Smooth muscle cell (in vitro differentiated cells): ENCODE results near the gene BEST1. TPM values are rescaled to one million over a fixed set of nuclear protein-coding genes. Genes with fewer than 3 reads are reported as not detected.

Experiments
- DNase-seq: peaks from one replicate; lab custom pipeline; 2025; ENCODE audit not compliant: unreplicated experiment; lab: John Stamatoyannopoulos, UW
- H2AFZ ChIP-seq: fragments of 200-600 bp; sonication (generic); 2 replicates; pipeline ENCODE4 v1.6.0; 2016; ENCODE audit warnings: antibody characterized with exemption, low read depth, mild to moderate bottlenecking
- H3F3A ChIP-seq: fragments of 200-600 bp; sonication (generic); 2 replicates; pipeline ENCODE4 v1.6.0; 2017; ENCODE audit warnings: antibody characterized with exemption, low read depth
- H3K27ac ChIP-seq: fragments of 200-600 bp; sonication (generic); 2 replicates; pipeline ENCODE4 v1.5.1; 2016; ENCODE audit warnings: low read depth, mild to moderate bottlenecking
- H3K27me3 ChIP-seq: fragments of 200-600 bp; sonication (generic); 2 replicates; pipeline ENCODE4 v1.6.1; 2016; ENCODE audit warnings: low read depth, mild to moderate bottlenecking
- H3K36me3 ChIP-seq: fragments of 200-600 bp; sonication (generic); 2 replicates; pipeline ENCODE4 v1.5.1; 2016; ENCODE audit warnings: low read depth
- H3K4me1 ChIP-seq: fragments of 200-600 bp; sonication (generic); 2 replicates; pipeline ENCODE4 v1.5.1; 2016; ENCODE audit warnings: low read depth
- H3K4me2 ChIP-seq: fragments of 200-600 bp; sonication (generic); 2 replicates; pipeline ENCODE4 v1.6.0; 2016; ENCODE audit warnings: mild to moderate bottlenecking
- H3K4me3 ChIP-seq: fragments of 200-600 bp; sonication (generic); 2 replicates; pipeline ENCODE4 v1.5.1; 2016; ENCODE audit warnings: mild to moderate bottlenecking
- H3K79me2 ChIP-seq: fragments of 200-600 bp; sonication (generic); 2 replicates; pipeline ENCODE4 v1.6.0; 2016; ENCODE audit warnings: low read depth, mild to moderate bottlenecking
- H3K9ac ChIP-seq: fragments of 200-600 bp; sonication (generic); 2 replicates; pipeline ENCODE4 v1.6.0; 2016; ENCODE audit warnings: low read depth
- H3K9me3 ChIP-seq: fragments of 200-600 bp; sonication (generic); replicated peaks from 2 replicates; pipeline ENCODE4 v1.5.1; 2016; ENCODE audit warnings: low read depth
- H4K20me1 ChIP-seq: fragments of 200-600 bp; sonication (generic); 2 replicates; pipeline ENCODE4 v1.6.0; 2016; ENCODE audit warnings: low read depth
- WGBS: methylation state at CpG from one replicate; pipeline ENCODE4 v1.1.7; 2016; ENCODE audit warnings: low lambda C conversion rate; 5-methylcytosine and 5-hydroxymethylcytosine counted together
- polyA plus RNA-seq: library from polyadenylated mRNA; unstranded; fragments of >200 nt; fragmentation: Nextera tagmentation; extraction: Ambion mirVana; gene quantifications from 2 replicates; pipeline ENCODE4 v1.2.1, GENCODE V29; 2016
- total RNA-seq: library from RNA; depleted of rRNA; stranded (reverse); fragments of >200 nt; gene quantifications from 2 replicates; pipeline ENCODE4 v1.2.3, GENCODE V29; 2014
- TF ChIP-seq, protein P1 (sequence below): fragments of 200-600 bp; sonication (generic); IDR thresholded peaks from 2 replicates; pipeline ENCODE4 v1.5.1; 2017; ENCODE audit warnings: borderline replicate concordance, mild to moderate bottlenecking, antibody characterized with exemption; ENCODE audit not compliant: insufficient read depth, poor library complexity, severe bottlenecking

The BEST1 gene
- total and polyA plus RNA-seq, 2 experiments from 2014 or later = 1.6 to 2.4 TPM

GRCh38 chr11:61904539-61905048 is 45.6 kb upstream of the BEST1 start:
- no peaks in the 10 kb centered on the region for H3K79me2 ChIP-seq
- peaks cover 3% of the 10 kb centered on the region for H3K4me1 ChIP-seq
- TF ChIP-seq, protein P1, sequence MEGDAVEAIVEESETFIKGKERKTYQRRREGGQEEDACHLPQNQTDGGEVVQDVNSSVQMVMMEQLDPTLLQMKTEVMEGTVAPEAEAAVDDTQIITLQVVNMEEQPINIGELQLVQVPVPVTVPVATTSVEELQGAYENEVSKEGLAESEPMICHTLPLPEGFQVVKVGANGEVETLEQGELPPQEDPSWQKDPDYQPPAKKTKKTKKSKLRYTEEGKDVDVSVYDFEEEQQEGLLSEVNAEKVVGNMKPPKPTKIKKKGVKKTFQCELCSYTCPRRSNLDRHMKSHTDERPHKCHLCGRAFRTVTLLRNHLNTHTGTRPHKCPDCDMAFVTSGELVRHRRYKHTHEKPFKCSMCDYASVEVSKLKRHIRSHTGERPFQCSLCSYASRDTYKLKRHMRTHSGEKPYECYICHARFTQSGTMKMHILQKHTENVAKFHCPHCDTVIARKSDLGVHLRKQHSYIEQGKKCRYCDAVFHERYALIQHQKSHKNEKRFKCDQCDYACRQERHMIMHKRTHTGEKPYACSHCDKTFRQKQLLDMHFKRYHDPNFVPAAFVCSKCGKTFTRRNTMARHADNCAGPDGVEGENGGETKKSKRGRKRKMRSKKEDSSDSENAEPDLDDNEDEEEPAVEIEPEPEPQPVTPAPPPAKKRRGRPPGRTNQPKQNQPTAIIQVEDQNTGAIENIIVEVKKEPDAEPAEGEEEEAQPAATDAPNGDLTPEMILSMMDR = no peak
- H3K27ac ChIP-seq = no peak overlapping the region
- H3K9me3 ChIP-seq = no peaks in the 10 kb centered on the region
- whole genome bisulfite sequencing = 69% methylated on average over 19 of the region's 19 CpGs
- no peaks in the 10 kb centered on the region for H3K36me3 ChIP-seq
- no peaks in the 10 kb centered on the region for H3F3A ChIP-seq
- no peak overlapping the region for H3K9ac ChIP-seq
- no peak overlapping the region for H3K4me3 ChIP-seq
- no peaks in the 10 kb centered on the region for H4K20me1 ChIP-seq
- H2AFZ ChIP-seq = no peak overlapping the region
- no peaks in the 10 kb centered on the region for H3K27me3 ChIP-seq
- H3K4me2 ChIP-seq = no peak overlapping the region
- no peak for DNase-seq

DNA sequence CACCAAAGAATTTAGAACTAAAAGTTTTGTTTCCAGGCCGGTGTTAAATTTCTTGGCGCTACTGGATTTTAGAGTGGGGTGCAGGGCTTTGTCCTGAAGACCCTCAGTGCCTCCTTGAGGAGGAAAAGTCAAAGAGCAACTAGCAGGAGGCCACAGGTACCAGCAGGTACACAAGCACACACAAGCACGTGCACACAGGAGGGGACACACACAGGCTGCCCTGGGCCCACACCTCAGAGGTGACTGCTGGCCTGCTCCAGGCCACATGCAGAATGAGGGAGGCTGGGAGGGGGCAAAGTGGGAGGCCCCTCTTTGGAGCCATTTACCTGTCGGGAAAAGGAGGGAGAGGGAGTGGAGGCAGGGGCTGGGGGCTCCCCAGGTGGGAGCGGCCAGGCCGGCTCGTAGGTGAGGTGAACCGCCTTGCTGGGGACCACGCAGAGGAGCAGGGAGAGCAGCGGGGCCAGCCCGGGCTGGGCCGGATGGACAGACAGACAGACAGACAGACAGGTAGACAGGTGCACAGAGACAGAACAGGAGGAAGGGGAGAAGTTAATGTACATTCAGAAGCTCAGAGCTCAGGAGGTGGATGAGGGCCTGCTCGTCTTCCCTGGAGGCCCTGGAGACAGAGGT is 45.0 kb upstream of the BEST1 start:
- H3K27ac ChIP-seq = no peak overlapping the region
- H3K9me3 ChIP-seq = no peaks in the 10 kb centered on the region
- H3F3A ChIP-seq = no peaks in the 10 kb centered on the region
- H3K79me2 ChIP-seq = no peaks in the 10 kb centered on the region
- H3K4me3 ChIP-seq = no peak overlapping the region
- H3K27me3 ChIP-seq = no peaks in the 10 kb centered on the region
- no peak overlapping the region for H2AFZ ChIP-seq
- 96% methylated on average over 13 of the region's 13 CpGs for WGBS
- H4K20me1 ChIP-seq = no peaks in the 10 kb centered on the region
- no peak for DNase-seq
- TF ChIP-seq, protein P1 = no peak
- H3K4me2 ChIP-seq = no peak overlapping the region
- no peaks in the 10 kb centered on the region for H3K36me3 ChIP-seq
- H3K4me1 ChIP-seq = peaks cover 3% of the 10 kb centered on the region
- no peak overlapping the region for H3K9ac ChIP-seq

DNA sequence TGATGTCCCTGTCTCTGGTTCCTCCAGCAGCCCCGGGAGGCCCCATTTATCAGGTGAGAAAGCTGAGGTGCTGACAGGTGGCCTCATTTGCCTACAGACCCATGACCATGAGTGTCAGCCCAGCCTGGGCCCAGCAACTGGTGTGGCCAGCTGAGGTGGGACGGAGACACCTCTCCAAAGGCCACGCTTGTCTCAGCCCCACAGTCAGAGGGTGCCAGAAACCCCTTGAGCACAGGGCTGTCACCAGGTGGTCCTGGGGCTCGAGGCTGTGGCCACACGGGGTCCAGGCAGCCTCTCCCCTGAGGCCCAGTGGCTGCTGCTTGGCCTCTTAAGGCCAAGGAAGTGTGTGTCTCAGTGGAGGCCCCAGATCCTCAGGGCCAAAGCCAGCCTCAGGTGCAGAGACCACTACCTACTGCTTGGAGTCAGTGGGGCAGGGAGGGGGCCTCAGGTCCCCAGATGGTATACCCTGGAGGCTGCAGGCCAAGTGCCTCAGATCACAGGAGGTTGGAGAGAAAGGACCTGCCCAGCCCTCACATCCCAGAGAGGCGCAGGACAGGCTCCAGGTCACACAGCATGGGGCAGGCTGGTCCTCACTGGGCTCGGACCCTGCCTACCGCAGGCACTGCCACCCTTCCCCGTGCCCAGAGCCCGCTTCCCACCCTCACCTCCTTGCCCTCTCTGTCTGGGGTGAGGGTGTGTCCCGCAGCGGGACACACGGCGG is 44.2 kb upstream of the BEST1 start:
- no peaks in the 10 kb centered on the region for H3K27me3 ChIP-seq
- no peaks in the 10 kb centered on the region for H4K20me1 ChIP-seq
- no peaks in the 10 kb centered on the region for H3F3A ChIP-seq
- no peaks in the 10 kb centered on the region for H3K79me2 ChIP-seq
- H3K4me3 ChIP-seq = no peak overlapping the region
- no peak overlapping the region for H3K4me2 ChIP-seq
- H3K36me3 ChIP-seq = no peaks in the 10 kb centered on the region
- DNase-seq = no peak
- TF ChIP-seq, protein P1 = no peak
- no peaks in the 10 kb centered on the region for H3K9me3 ChIP-seq
- no peak overlapping the region for H3K9ac ChIP-seq
- WGBS = 97% methylated on average over 14 of the region's 14 CpGs
- H2AFZ ChIP-seq = no peak overlapping the region
- H3K4me1 ChIP-seq = peaks cover 3% of the 10 kb centered on the region
- no peak overlapping the region for H3K27ac ChIP-seq

DNA sequence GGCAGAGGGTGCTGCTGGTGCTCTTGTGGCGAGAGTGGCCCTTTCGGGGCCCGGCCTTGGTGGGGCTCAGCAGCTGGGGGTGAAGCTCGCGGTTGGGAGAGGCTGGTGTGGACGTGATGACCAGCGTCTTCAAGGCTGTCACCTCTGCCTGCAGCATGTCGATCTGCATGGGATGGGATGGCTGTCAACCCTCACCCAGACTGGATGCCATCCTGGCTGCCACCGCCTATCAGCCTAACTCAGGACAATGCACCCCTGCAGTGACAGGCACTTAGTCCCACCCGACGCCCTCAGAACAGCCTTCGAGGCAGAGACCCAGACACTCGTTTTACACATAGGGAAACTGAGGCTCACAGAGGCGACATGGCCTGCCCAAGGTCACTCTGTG is 43.6 kb upstream of the BEST1 start:
- Histone ChIP-seq H3K4me2 (no peak overlapping the region), H2AFZ (no peak overlapping the region), H3K27me3 (no peaks in the 10 kb centered on the region), H3K79me2 (no peaks in the 10 kb centered on the region), H3F3A (no peaks in the 10 kb centered on the region), H3K4me3 (no peak overlapping the region), H4K20me1 (no peaks in the 10 kb centered on the region), H3K9ac (no peak overlapping the region), H3K27ac (no peak overlapping the region), H3K9me3 (no peaks in the 10 kb centered on the region), H3K4me1 (peaks cover 3% of the 10 kb centered on the region), H3K36me3 (no peaks in the 10 kb centered on the region)
- no peak for DNase-seq
- WGBS = 91% methylated on average over 14 of the region's 14 CpGs
- TF ChIP-seq, protein P1 = no peak
